Activated T-helper 2 cell treated with anti-CD3 and anti-CD28 coated beads, Interferon-gamma antibody, Interleukin-2, Interleukin-4, amounts not matched to agents 10 μg/mL and 5 μg/mL and 100 μg/mL, durations not matched to agents 14 hours and 24 hours and 36 hours (primary cell): ENCODE data around the gene LAMTOR5. TPM values are rescaled to one million over a fixed set of nuclear protein-coding genes. Genes with fewer than 3 reads are reported as not detected.
"Not testable (repeated sequence)": the region's sequence is repeated elsewhere in the genome, so short reads cannot be mapped to it uniquely, and the experiment has no call there.

Experiments
- DNase-seq: peaks from one replicate; pipeline ENCODE4 v3.0.0; 2021; ENCODE audit warnings: low spot score
- H3K27ac Mint-ChIP-seq: one replicate; pipeline ENCODE4 v1.8.0; 2021; ENCODE audit warnings: mixed read lengths
- H3K27me3 Mint-ChIP-seq: one replicate; pipeline ENCODE4 v1.8.0; 2021; ENCODE audit warnings: low read depth, mixed read lengths
- H3K36me3 Mint-ChIP-seq: one replicate; pipeline ENCODE4 v1.8.0; 2021; ENCODE audit warnings: low read depth, mixed read lengths
- H3K4me1 Mint-ChIP-seq: one replicate; pipeline ENCODE4 v1.8.0; 2021; ENCODE audit warnings: low read depth, mixed read lengths
- H3K4me3 Mint-ChIP-seq: one replicate; pipeline ENCODE4 v1.8.0; 2021; ENCODE audit warnings: low read depth, mild to moderate bottlenecking, moderate library complexity, mixed read lengths
- H3K9me3 Mint-ChIP-seq: one replicate; pipeline ENCODE4 v1.8.0; 2021; ENCODE audit warnings: mixed read lengths
- intact Hi-C: fragments of 100-400 bp; cut with micrococcal nuclease; formaldehyde crosslinking; loops from one replicate; pipeline ENCODE4 v1.15.1; 2023
- total RNA-seq: library from RNA; stranded (reverse); gene quantifications from 2 replicates; pipeline ENCODE4 v1.2.3, GENCODE V29; 2022

LAMTOR5 gene
- total RNA-seq, 1 donor from 2014 or later: 171 TPM

DNA sequence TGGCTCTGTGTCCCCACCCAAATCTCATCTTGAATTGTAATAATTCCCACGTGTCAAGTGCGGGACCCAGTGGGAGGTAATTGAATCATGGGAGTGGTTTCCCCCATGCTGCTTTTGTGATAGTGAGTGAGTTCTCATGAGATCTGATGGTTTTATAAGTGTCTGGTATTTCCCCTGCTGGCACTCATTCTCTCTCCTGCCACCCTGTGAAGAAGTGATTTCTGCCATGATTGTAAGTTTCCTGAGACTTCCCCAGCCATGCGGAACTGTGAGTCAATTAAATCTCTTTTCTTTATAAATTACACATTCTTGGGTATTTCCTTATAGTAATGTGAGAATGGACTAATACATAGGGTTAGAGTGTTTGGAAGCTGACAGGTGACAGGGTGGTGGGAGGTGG, 32.4 kb upstream of the LAMTOR5 start:
- DNase-seq, H3K9me3 Mint-ChIP-seq, H3K4me1 Mint-ChIP-seq, intact Hi-C loops, H3K27ac Mint-ChIP-seq, H3K36me3 Mint-ChIP-seq, H3K4me3 Mint-ChIP-seq: not testable (repeated sequence)
- H3K27me3 Mint-ChIP-seq: peaks cover 11% of the 10 kb centered on the region

DNA sequence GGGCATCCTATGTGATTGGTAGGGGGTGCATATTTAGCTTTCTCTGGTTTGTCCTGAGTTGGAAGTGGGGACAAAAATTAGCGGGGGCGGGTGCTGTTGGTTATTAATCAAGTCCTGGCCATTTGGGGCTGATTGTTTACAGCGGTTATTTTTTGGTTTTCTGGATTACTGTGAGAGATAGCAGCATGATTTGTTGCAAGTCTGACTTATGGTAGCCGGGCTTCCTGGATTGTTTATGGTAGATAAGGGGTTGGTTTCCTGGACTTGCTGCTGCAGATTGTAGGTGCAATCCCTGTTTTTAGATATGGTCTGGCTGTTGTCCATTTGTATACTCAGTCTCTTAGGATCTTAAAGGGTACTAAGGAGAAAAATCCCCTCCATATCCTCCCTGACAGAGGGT, 31.4 kb upstream of the LAMTOR5 start:
- no peaks in the 10 kb centered on the region for H3K36me3 Mint-ChIP-seq
- H3K4me1 Mint-ChIP-seq: no peaks in the 10 kb centered on the region
- H3K27ac Mint-ChIP-seq: no peak overlapping the region
- H3K27me3 Mint-ChIP-seq: peaks cover 11% of the 10 kb centered on the region
- intact Hi-C loops: no loop called here
- H3K9me3 Mint-ChIP-seq: no peaks in the 10 kb centered on the region
- H3K4me3 Mint-ChIP-seq: no peak overlapping the region
- DNase-seq: no peak

DNA sequence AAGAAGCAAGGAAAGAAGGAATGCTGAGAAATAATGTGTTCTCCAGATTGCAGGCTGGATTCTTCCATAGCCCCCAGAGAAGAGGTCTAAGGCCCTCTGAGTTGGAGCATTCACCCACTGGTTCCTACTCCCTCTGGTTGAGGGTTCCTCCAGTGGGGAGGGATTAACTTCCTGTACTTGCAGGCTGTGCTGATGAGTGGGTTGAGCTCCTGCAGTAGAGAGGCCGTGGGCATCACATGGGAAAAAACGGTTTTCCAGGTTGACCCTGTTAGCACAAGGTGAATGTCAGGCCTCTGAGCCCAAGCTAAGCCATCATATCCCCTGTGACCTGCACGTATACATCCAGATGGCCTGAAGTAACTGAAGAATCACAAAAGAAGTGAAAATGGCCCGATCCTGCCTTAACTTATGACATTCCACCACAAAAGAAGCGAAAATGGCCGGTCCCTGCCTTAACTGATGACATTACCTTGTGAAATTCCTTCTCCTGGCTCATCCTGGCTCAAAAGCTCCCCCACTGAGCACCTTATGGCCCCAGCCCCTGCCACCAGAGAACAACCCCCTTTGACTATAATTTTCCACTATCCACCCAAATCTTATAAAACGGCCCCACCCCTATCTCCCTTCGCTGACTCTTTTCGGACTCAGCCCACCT, 30.3 kb upstream of the LAMTOR5 start:
- H3K36me3 Mint-ChIP-seq, H3K9me3 Mint-ChIP-seq, H3K27me3 Mint-ChIP-seq, DNase-seq, H3K4me1 Mint-ChIP-seq, intact Hi-C loops, H3K27ac Mint-ChIP-seq, H3K4me3 Mint-ChIP-seq: not testable (repeated sequence)

DNA sequence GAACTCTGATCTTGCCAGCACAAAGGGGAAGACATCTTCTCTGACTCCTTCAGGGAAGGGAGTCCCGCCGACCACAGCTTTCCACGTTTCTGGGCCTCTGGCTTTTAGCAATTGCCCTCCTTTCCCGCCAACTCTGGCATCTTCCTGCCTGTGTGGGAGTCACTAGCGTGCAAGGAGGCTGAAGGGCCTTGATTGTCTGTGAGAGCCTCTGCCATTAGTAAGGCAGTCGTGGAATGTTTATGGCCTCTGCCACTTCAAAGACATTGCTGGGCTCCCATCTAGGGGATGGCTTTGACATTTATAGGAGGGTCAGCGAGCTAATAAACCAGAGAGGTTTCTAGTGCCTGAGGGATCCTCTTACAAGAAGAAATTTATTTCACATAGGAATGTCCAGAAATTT, 29.1 kb upstream of the LAMTOR5 start:
- H3K27me3 Mint-ChIP-seq: peaks cover 13% of the 10 kb centered on the region
- intact Hi-C loops: no loop called here
- no peaks in the 10 kb centered on the region for H3K36me3 Mint-ChIP-seq

DNA sequence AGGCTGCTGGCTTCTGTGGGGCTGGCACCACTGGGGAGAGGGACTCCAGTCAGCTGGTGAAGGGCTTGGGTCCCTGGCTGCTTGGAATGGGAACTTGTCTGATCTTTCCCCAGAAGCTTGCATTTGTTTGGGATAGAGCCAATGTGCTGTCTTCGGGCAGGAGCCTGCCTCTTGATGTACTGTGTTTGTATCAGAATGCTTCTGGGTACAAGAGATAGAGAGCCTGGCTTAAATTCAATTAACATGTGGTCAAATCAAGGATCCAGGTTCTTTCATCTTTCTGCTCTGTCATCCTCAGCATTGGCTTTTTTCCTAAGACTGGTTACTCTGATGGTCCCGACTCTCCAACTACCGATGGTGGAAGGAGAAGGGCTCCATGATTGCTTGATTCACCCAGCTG, 27.5 kb upstream of the LAMTOR5 start:
- intact Hi-C loops: no loop called here
- no peak overlapping the region for H3K4me3 Mint-ChIP-seq
- peaks cover 18% of the 10 kb centered on the region for H3K27me3 Mint-ChIP-seq

More for the DNA sequence above, 29.1 kb upstream of the LAMTOR5 start:
- H3K4me3 Mint-ChIP-seq: no peak overlapping the region
- H3K9me3 Mint-ChIP-seq: no peaks in the 10 kb centered on the region
- no peak for DNase-seq
- no peaks in the 10 kb centered on the region for H3K4me1 Mint-ChIP-seq
- H3K27ac Mint-ChIP-seq: no peak overlapping the region

DNA sequence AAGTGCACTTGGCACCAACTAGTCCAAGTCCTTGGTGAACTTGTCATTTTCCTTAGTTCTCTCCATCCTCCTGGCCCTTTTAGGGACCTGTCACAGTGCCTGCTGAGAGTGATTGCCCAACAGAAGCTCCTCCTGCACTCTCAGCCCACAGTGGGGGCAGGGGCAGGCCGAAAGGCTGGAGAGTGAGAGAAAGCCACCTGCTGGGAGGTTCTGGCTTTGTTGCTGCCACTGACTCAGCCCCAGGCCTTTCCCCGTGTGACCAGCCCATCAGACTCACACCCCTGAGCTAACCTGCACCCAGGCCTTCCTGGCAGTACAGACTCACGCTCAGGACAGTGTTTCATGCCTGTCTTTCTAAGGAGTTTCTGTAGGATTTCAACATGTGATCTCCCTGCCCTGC, 26.3 kb upstream of the LAMTOR5 start:
- no peaks in the 10 kb centered on the region for H3K9me3 Mint-ChIP-seq
- H3K27me3 Mint-ChIP-seq: peaks cover 15% of the 10 kb centered on the region
- intact Hi-C loops: no loop called here
- H3K27ac Mint-ChIP-seq: no peak overlapping the region
- DNase-seq: no peak
- no peak overlapping the region for H3K4me3 Mint-ChIP-seq
- H3K36me3 Mint-ChIP-seq: no peaks in the 10 kb centered on the region
- no peaks in the 10 kb centered on the region for H3K4me1 Mint-ChIP-seq

More for the DNA sequence above, 27.5 kb upstream of the LAMTOR5 start:
- no peak for DNase-seq
- Mint-ChIP-seq H3K4me1 (no peaks in the 10 kb centered on the region), H3K27ac (no peak overlapping the region), H3K9me3 (no peaks in the 10 kb centered on the region), H3K36me3 (no peaks in the 10 kb centered on the region)

DNA sequence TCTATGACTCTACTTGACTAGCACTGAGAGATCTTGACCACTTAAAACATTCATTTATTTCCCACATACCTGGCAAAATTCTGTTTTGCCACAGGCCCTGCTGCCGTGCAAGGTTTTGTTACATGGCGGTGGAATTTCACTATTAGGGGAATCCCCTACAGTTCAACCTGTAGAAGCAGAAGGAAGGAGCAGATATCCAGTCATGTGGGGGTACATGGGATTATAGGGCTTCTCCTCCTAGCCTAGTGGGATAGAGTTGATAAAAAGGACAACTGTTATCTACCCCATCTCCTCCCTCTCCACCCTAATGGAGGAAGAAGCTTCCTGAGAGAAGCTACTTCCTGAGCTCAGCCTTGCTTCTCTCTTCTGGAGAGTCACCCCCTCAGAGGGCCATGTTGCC, 25.7 kb upstream of the LAMTOR5 start:
- no peak for DNase-seq
- H3K4me3 Mint-ChIP-seq: no peak overlapping the region
- H3K36me3 Mint-ChIP-seq: no peaks in the 10 kb centered on the region
- H3K27me3 Mint-ChIP-seq: peaks cover 11% of the 10 kb centered on the region
- no peaks in the 10 kb centered on the region for H3K9me3 Mint-ChIP-seq
- H3K27ac Mint-ChIP-seq: no peak overlapping the region
- H3K4me1 Mint-ChIP-seq: no peaks in the 10 kb centered on the region
- intact Hi-C loops: no loop called here

DNA sequence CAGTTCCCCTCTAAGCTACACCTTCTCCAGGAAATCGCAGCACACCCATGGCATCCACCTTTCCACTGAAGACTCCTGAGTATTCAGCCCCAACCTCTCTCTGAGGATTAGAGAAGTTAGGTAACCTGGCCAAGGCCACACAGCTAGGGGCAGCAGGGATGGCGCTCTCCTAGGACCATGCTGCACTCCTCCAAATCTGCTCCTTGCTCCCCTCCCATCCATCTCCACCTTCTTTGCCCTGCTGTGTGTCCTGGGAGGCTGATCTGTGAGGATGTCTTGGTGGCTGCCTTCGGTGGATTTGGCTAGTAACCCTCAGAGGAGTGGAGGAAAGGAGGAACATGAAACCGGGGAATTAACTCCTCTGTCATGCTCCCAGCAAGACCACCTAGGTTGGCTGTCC, 23.4 kb upstream of the LAMTOR5 start:
- Mint-ChIP-seq H3K9me3 (no peaks in the 10 kb centered on the region), H3K27ac (no peak overlapping the region), H3K4me3 (no peak overlapping the region), H3K36me3 (no peaks in the 10 kb centered on the region), H3K4me1 (no peaks in the 10 kb centered on the region), H3K27me3 (peaks cover 17% of the 10 kb centered on the region)
- DNase-seq: no peak
- intact Hi-C loops: no loop called here

DNA sequence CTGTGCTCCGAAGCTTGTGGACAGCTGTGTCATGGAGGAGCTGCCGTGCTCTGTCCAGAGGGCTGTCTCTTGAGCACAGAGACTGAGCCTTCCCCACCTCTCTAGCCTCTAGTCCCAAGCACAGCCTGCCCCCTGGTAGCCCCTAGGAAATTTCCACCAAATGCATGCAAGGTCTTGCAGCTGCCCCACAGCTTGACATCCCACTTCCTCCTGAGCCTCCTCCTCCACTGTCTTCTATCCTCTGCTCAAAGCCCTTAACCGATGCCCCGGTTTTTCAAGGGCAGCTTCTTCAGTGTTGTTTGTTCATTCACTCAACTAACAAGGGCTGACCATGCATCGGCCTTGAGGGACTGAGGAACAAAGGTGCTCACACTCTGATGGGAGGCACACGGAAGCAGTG, 22.9 kb upstream of the LAMTOR5 start:
- no peaks in the 10 kb centered on the region for H3K36me3 Mint-ChIP-seq
- H3K9me3 Mint-ChIP-seq: no peaks in the 10 kb centered on the region
- DNase-seq: no peak
- no peak overlapping the region for H3K27ac Mint-ChIP-seq
- H3K27me3 Mint-ChIP-seq: peaks cover 16% of the 10 kb centered on the region
- H3K4me3 Mint-ChIP-seq: no peak overlapping the region
- no peaks in the 10 kb centered on the region for H3K4me1 Mint-ChIP-seq
- intact Hi-C loops: no loop called here

DNA sequence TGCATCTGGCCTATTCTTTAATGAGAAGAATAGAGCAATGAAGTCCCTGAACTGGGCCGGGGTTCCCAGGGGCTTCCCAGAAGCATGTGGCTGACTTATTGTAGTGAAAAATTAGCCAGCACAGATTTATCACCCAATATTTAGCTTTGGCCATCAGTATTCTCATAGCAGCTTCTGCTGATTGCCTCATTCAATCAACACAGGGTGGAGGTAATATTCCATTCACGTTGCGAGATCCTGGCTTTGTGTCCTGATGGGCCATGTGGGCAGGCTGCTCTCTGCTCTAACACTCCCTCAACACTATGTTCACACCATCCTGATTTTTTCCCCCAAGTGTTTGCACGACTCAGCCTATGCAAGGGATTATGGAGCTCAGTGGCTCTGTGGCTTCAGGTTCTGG, 21.5 kb upstream of the LAMTOR5 start:
- intact Hi-C loops: no loop called here
- Mint-ChIP-seq H3K4me1 (no peaks in the 10 kb centered on the region), H3K27me3 (peaks cover 19% of the 10 kb centered on the region), H3K27ac (no peak overlapping the region), H3K9me3 (no peaks in the 10 kb centered on the region), H3K4me3 (no peak overlapping the region), H3K36me3 (no peaks in the 10 kb centered on the region)
- no peak for DNase-seq

DNA sequence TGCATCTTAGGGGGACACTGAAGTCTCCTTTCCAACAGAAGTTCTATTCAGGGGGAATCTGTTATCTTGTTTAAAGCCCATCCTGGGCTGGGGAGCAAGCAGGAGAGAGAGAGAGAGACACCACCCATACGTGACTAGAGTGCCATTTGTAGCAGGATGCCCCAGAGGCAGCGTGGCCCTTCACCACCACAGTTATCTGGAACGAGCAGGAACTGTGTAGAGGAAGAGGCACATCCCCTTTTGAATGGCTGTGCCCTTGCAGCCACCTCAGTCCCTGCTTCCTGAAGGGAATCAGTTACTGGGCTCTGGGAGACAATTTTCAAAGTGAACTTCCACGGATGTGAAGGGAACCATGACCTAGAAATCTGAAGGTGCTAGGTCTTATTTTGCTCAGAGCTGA, 19.4 kb upstream of the LAMTOR5 start:
- H3K27ac Mint-ChIP-seq: no peak overlapping the region
- H3K4me1 Mint-ChIP-seq: peaks cover 4% of the 10 kb centered on the region
- intact Hi-C loops: no loop called here
- H3K9me3 Mint-ChIP-seq: no peaks in the 10 kb centered on the region
- H3K27me3 Mint-ChIP-seq: peaks cover 24% of the 10 kb centered on the region
- DNase-seq: no peak
- no peaks in the 10 kb centered on the region for H3K36me3 Mint-ChIP-seq
- H3K4me3 Mint-ChIP-seq: no peak overlapping the region

DNA sequence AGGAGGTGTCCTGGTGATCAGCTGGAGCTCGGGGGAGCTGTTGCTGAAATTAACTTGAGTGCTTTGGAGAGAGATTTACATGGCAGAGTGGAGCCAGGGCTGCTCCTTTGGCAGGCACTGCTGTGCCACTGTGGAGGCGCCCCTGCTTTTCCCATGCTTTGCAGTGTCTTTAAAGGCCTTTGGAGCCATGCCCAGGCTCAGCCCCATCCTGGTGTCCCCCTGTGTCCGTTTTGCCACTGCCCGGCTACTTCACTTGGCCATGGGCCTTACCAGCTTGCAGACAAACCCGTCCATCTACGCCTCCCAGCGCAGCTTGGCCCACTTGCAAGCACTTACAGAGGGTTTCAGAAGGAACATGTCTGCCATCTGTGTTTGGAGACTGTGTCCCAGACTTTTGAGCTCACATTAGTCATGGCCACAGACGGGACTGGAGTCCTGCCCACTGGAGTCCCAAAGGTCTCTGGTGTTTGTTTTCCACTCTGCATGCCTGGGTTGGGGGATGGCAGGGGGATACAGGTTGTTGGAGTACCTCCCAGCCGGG, 18.2 kb upstream of the LAMTOR5 start:
- intact Hi-C loops: no loop called here
- Mint-ChIP-seq H3K27me3 (peaks cover 16% of the 10 kb centered on the region), H3K9me3 (no peaks in the 10 kb centered on the region), H3K4me3 (no peak overlapping the region), H3K27ac (no peak overlapping the region), H3K36me3 (no peaks in the 10 kb centered on the region), H3K4me1 (peaks cover 10% of the 10 kb centered on the region)
- DNase-seq: no peak

DNA sequence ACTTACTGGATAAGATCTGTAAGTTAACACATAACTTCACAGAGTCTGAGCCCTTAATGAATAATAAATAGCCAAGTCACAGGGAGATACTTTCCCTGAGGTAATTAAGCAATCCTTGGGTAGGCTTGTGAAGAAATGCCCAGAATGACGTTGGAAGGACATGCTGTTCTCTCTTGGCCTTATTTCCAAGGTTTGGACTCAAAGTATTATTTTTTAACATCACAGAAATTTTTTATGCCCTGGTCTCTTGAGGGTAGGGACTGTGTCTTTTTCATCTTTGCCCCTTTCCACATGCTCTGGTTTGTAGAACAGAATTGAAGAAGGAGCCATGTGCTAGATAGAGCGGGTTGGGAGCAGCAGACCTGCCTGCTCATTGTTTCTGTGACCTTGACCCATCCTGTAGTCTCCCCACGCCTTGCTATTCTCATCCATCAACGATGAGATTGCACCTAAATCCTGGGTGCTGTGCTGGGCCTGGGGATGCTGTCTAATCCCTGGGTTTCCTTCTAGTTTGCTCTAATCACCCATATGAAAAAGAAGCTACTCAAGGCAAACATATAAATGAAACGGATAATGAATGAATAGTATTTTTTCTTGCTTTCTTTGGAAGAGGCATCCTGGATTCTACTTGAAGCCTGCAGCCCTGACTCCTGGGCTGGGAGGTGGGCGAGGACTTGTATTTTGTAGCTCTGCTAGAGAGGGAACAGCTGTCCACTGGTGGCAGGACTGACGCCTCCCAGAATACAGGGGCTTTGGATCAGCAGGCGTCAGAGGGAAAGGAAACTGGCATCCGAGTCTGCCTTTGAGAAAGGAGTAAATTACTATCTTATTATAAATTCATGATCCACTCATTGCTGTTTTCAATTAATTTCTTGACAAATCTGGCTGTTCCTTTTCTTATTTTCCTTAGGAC, 17.5 kb upstream of the LAMTOR5 start:
- H3K4me1 Mint-ChIP-seq: peaks cover 10% of the 10 kb centered on the region
- DNase-seq: no peak
- H3K27me3 Mint-ChIP-seq: peaks cover 16% of the 10 kb centered on the region
- no peak overlapping the region for H3K4me3 Mint-ChIP-seq
- intact Hi-C loops: no loop called here
- no peaks in the 10 kb centered on the region for H3K9me3 Mint-ChIP-seq
- no peak overlapping the region for H3K27ac Mint-ChIP-seq
- no peaks in the 10 kb centered on the region for H3K36me3 Mint-ChIP-seq
